ENCODE results near the gene STARD7. TPM values are rescaled to one million over a fixed set of nuclear protein-coding genes. Genes with fewer than 3 reads are reported as not detected.
"Not testable (repeated sequence)": the region's sequence is repeated elsewhere in the genome, so short reads cannot be mapped to it uniquely, and the experiment has no call there.

Gene STARD7
- polyA plus RNA-seq, 2 of the 4 experiments (the other 2 are of a cell fraction), result 101 to 136 TPM

DNA sequence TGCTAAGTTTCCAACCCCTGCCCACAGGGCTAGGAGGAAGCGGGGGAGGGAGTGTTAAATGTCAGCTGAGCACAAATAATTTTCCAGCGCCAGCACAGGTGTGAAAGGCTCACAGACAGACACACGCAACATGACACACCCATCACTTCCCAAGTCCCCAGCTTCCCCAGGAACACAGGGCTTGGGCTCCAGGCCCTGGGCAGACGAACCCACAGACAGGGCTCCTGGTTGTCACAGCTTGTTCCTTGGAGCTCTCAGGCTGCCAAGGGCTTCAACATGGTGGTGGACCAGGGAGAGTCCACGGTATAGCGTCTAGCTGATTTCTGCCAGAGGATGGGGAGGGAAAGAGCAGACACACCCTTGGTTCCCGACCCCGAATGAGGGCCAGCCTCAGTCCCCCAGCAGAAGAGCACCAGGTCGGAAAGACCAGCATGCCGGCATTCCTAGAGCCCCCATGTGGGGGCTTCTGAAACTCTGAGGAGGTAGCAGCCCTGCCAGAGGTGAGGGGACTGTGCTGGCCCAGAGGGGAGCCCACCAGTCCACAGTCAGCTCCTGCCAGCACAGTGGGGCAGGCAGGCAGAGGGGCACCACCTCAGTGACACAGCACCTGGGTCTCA, 65.3 kb downstream of the STARD7 start (continued):
- TF ChIP-seq REST (IDR thresholded peaks at IDR 0.05) (no peak), USF2 (IDR thresholded peaks at IDR 0.05) (no peak), FOSB (CRISPR knock-in tag; IDR thresholded peaks at IDR 0.05) (no peak), NPAS2 (CRISPR knock-in tag; IDR thresholded peaks at IDR 0.05; ENCODE audit: borderline replicate concordance) (no peak)

DNA sequence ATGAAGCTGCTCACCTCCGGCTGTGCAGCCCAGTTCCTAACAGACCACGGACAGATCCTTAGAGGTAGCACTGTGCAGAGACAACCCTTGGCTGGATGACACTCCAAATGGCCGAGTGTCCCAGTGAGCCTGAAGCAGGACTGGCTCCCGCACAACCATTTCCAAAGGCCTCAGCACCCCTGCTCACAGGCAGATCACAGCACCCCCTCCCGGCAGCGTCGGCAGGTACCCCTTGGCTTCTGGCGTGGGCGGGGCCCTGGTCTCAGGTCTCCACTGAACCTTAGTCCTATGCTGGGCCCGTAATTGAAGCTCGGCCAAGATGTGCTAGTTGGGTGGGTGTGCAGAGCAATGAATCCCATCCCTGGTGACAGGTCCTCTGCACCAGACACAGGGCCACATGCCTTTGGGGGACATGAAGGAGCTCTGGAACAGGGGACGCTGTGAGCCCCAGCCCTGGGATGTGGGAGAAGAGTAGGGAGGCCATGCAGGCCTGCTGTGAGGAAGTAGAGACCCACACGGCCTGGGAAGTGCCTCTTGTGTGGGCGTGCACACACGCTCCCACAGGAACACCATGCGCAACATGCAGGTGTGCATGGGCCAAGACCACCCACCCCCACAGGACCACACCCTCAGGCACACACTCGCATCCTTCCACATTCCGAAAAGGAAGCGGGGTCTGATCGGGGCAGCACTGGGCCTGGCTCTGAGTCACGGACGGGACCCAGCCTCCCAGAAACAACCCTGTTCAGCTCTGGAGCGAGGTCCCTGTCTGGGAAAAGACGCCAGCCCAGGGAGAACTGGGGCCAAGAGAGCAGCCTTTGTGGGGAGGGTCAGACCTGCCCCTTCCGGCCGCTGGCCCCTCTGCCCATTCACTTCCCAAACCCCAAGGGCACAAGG, 66.2 kb downstream of the STARD7 start:
- FAIRE-seq (no peak), ATAC-seq (peak in 1 of 2 experiments; percentile 16; a peak in 2 of 6 replicates), DNase-seq (ENCODE audit: low read depth in 1 of 2, low spot score in 1 of 2) (no peak)
- no peaks in the 10 kb centered on the region for H3K9me3 ChIP-seq
- no peak overlapping the region for H3K4me3 ChIP-seq
- ChIA-PET CTCF (interaction anchor here (0.7 to 2.2 kb wide), 5 partner anchors 11 to 120 kb away, joined by 3 to 10 read pairs (median 3); partner anchors contain the start of gene ADRA2B), POLR2A (no interaction called here)
- H3K27ac ChIP-seq, result no peak overlapping the region
- TF ChIP-seq SREBF2 (IDR thresholded peaks at IDR 0.05) (no peak), CBX2 (IDR thresholded peaks at IDR 0.05; ENCODE audit: borderline replicate concordance, low read depth) (no peak), RFX5 (IDR thresholded peaks at IDR 0.05) (no peak), MAZ (IDR thresholded peaks at IDR 0.05; ENCODE audit: borderline replicate concordance, low read depth, low read length) (no peak), EHMT2 (IDR thresholded peaks at IDR 0.05; ENCODE audit: low read depth) (no peak), RAD21 (conservative IDR thresholded peaks at IDR 0.05 in 1 of 2, IDR thresholded peaks at IDR 0.05 in 1 of 2) (no peak), NPAS2 (CRISPR knock-in tag; IDR thresholded peaks at IDR 0.05; ENCODE audit: borderline replicate concordance) (no peak), NR3C1 (IDR thresholded peaks at IDR 0.05) (no peak), KDM1A (IDR thresholded peaks at IDR 0.05; ENCODE audit: low read depth) (no peak)
- TF ChIP-seq, protein P1, sequence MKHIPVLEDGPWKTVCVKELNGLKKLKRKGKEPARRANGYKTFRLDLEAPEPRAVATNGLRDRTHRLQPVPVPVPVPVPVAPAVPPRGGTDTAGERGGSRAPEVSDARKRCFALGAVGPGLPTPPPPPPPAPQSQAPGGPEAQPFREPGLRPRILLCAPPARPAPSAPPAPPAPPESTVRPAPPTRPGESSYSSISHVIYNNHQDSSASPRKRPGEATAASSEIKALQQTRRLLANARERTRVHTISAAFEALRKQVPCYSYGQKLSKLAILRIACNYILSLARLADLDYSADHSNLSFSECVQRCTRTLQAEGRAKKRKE (CRISPR knock-in tag; IDR thresholded peaks at IDR 0.05; ENCODE audit: low read depth), result no peak
- WGBS (ENCODE audit: missing lambda C conversion rate), result 72% methylated on average over 20 of the region's 26 CpGs
- H3K4me1 ChIP-seq, result peaks cover 4% of the 10 kb centered on the region; the same call in 1 of the 3 replicates
- no peak overlapping the region for H3K4me2 ChIP-seq

GRCh38 chr2:96141624-96141967, 67.0 kb downstream of the STARD7 start:
- FAIRE-seq; POLR2A ChIA-PET; H3K9me3 ChIP-seq; H3K4me3 ChIP-seq; DNase-seq (ENCODE audit: low read depth in 1 of 2, low spot score in 1 of 2); ATAC-seq; H3K4me2 ChIP-seq; H3K27ac ChIP-seq; H3K4me1 ChIP-seq: not testable (repeated sequence)
- CTCF ChIA-PET, result interaction anchor here (0.7 to 1.9 kb wide), 2 partner anchors 11 to 33 kb away, joined by 3 to 7 read pairs; no protein-coding TSS in a partner anchor
- WGBS (ENCODE audit: missing lambda C conversion rate), result 96% methylated on average over 5 of the region's 5 CpGs

All from A549 (cell line).